Measurements from ENCODE around the gene COL18A1.
"Not testable (repeated sequence)": the region's sequence is repeated elsewhere in the genome, so short reads cannot be mapped to it uniquely, and the experiment has no call there.

COL18A1 gene

GRCh38 chr21:45442686-45443594 lies 38.0 kb downstream of the COL18A1 start:
- not testable (repeated sequence) for DNase-seq

GRCh38 chr21:45443595-45444181 lies 38.7 kb downstream of the COL18A1 start:
- no peak for DNase-seq

GRCh38 chr21:45444385-45444784 lies 39.4 kb downstream of the COL18A1 start:
- DNase-seq = no peak

- DNase-seq = no peak
Observed at GRCh38 chr21:45445369-45445768, 40.4 kb downstream of the COL18A1 start.

- no peak for DNase-seq
Observed at GRCh38 chr21:45447821-45448220, 42.9 kb downstream of the COL18A1 start.

GRCh38 chr21:45448283-45448809 lies 43.4 kb downstream of the COL18A1 start:
- DNase-seq = no peak

- DNase-seq = no peak
Observed at GRCh38 chr21:45448810-45449657, 44.1 kb downstream of the COL18A1 start.

- DNase-seq = no peak
Observed at GRCh38 chr21:45449658-45450422, 44.9 kb downstream of the COL18A1 start.

- DNase-seq = no peak
Observed at GRCh38 chr21:45450423-45451090, 45.6 kb downstream of the COL18A1 start.

- DNase-seq = no peak
Observed at GRCh38 chr21:45451091-45451740, 46.3 kb downstream of the COL18A1 start.

- no peak for DNase-seq
Observed at GRCh38 chr21:45451771-45452182, 46.8 kb downstream of the COL18A1 start.

GRCh38 chr21:45452696-45453307 lies 47.8 kb downstream of the COL18A1 start:
- no peak for DNase-seq

GRCh38 chr21:45453308-45453950 lies 48.5 kb downstream of the COL18A1 start:
- no peak for DNase-seq

GRCh38 chr21:45454060-45454925 lies 49.3 kb downstream of the COL18A1 start:
- DNase-seq = no peak

GRCh38 chr21:45454926-45455673 lies 50.1 kb downstream of the COL18A1 start:
- DNase-seq = no peak

GRCh38 chr21:45455674-45456583 lies 51.0 kb downstream of the COL18A1 start:
- no peak for DNase-seq

- no peak for DNase-seq
Observed at GRCh38 chr21:45456584-45457160, 51.7 kb downstream of the COL18A1 start.

Data from stimulated activated CD4-positive, alpha-beta T cell treated with anti-CD3 and anti-CD28 coated beads, Interleukin-12 subunit alpha, Interleukin-12 subunit beta, amount 100 ng/mL, for 4 hours (primary cell).